ENCODE results near the gene ADCY5. TPM values are rescaled to one million over a fixed set of nuclear protein-coding genes. Genes with fewer than 3 reads are reported as not detected.

Gene ADCY5
- total RNA-seq, 2 donors from 2014 or later = not detected

- H3K9me3 Mint-ChIP-seq = no peaks in the 10 kb centered on the region
- no peaks in the 10 kb centered on the region for H3K4me1 Mint-ChIP-seq (ENCODE audit: low read depth in 2 of 2)
- peaks cover 18 to 30% of the 10 kb centered on the region in 2 donors for H3K27me3 Mint-ChIP-seq
- H3K27ac Mint-ChIP-seq = no peak overlapping the region
- DNase-seq (ENCODE audit: low spot score) (no peak), ATAC-seq (no peak)
- no peak overlapping the region for H3K4me3 Mint-ChIP-seq
- no peaks in the 10 kb centered on the region for H3K36me3 Mint-ChIP-seq
These were observed 91.6 kb downstream of the ADCY5 start for GRCh38 chr3:123357275-123357674.

GRCh38 chr3:123353850-123354233 lies 95.0 kb downstream of the ADCY5 start:
- H3K9me3 Mint-ChIP-seq = no peaks in the 10 kb centered on the region
- ATAC-seq (no peak), DNase-seq (ENCODE audit: low spot score) (no peak)
- peaks cover 23 to 41% of the 10 kb centered on the region in 2 donors for H3K27me3 Mint-ChIP-seq
- H3K4me3 Mint-ChIP-seq = no peak overlapping the region
- H3K4me1 Mint-ChIP-seq (ENCODE audit: low read depth in 2 of 2) = no peaks in the 10 kb centered on the region
- H3K27ac Mint-ChIP-seq = no peak overlapping the region
- no peaks in the 10 kb centered on the region for H3K36me3 Mint-ChIP-seq

- Mint-ChIP-seq H3K4me3 (no peak overlapping the region), H3K4me1 (ENCODE audit: low read depth in 2 of 2) (no peaks in the 10 kb centered on the region), H3K27ac (no peak overlapping the region), H3K27me3 (peaks cover 24 to 44% of the 10 kb centered on the region in 2 donors), H3K9me3 (no peaks in the 10 kb centered on the region), H3K36me3 (no peaks in the 10 kb centered on the region)
- no peak for ATAC-seq
- DNase-seq (ENCODE audit: low spot score) = peak; percentile 25
These were observed 95.6 kb downstream of the ADCY5 start for GRCh38 chr3:123353227-123353849.

GRCh38 chr3:123352134-123352554 lies 96.7 kb downstream of the ADCY5 start:
- Mint-ChIP-seq H3K27ac (no peak overlapping the region), H3K9me3 (no peaks in the 10 kb centered on the region), H3K36me3 (no peaks in the 10 kb centered on the region), H3K4me1 (ENCODE audit: low read depth in 2 of 2) (no peaks in the 10 kb centered on the region), H3K4me3 (no peak overlapping the region), H3K27me3 (peaks cover 30 to 51% of the 10 kb centered on the region in 2 donors)
- DNase-seq (ENCODE audit: low spot score) (peak; percentile 34), ATAC-seq (no peak)

- Mint-ChIP-seq H3K27ac (no peak overlapping the region), H3K4me1 (ENCODE audit: low read depth in 2 of 2) (peaks cover 0 to 1% of the 10 kb centered on the region in 2 donors), H3K36me3 (no peaks in the 10 kb centered on the region), H3K27me3 (peaks cover 32 to 51% of the 10 kb centered on the region in 2 donors), H3K4me3 (no peak overlapping the region), H3K9me3 (no peaks in the 10 kb centered on the region)
- DNase-seq (ENCODE audit: low spot score) = no peak
- ATAC-seq = peak in 1 of 2 donors; percentile 43
These were observed 97.4 kb downstream of the ADCY5 start for GRCh38 chr3:123351501-123351900.

GRCh38 chr3:123350971-123351370 lies 97.9 kb downstream of the ADCY5 start:
- Mint-ChIP-seq H3K27me3 (peaks cover 33 to 51% of the 10 kb centered on the region in 2 donors), H3K27ac (no peak overlapping the region)
- ATAC-seq = no peak

GRCh38 chr3:123349566-123350435 lies 99.1 kb downstream of the ADCY5 start:
- no peak for DNase-seq (ENCODE audit: low spot score)
- peaks cover 0 to 2% of the 10 kb centered on the region in 2 donors for H3K4me1 Mint-ChIP-seq (ENCODE audit: low read depth in 2 of 2)
- no peaks in the 10 kb centered on the region for H3K9me3 Mint-ChIP-seq
- no peak overlapping the region for H3K27ac Mint-ChIP-seq
- H3K27me3 Mint-ChIP-seq = peaks cover 33 to 42% of the 10 kb centered on the region in 2 donors
- no peaks in the 10 kb centered on the region for H3K36me3 Mint-ChIP-seq
- H3K4me3 Mint-ChIP-seq = no peak overlapping the region
- no peak for ATAC-seq

More at GRCh38 chr3:123350971-123351370, 97.9 kb downstream of the ADCY5 start:
- Mint-ChIP-seq H3K4me1 (ENCODE audit: low read depth in 2 of 2) (peaks cover 0 to 2% of the 10 kb centered on the region in 2 donors), H3K36me3 (no peaks in the 10 kb centered on the region), H3K4me3 (no peak overlapping the region), H3K9me3 (no peaks in the 10 kb centered on the region)
- DNase-seq (ENCODE audit: low spot score) = no peak

- no peak overlapping the region for H3K4me3 Mint-ChIP-seq
- H3K36me3 Mint-ChIP-seq = no peaks in the 10 kb centered on the region
- H3K27me3 Mint-ChIP-seq = peaks cover 30 to 36% of the 10 kb centered on the region in 2 donors
- H3K9me3 Mint-ChIP-seq = no peaks in the 10 kb centered on the region
- no peak overlapping the region for H3K27ac Mint-ChIP-seq
- ATAC-seq = no peak
- DNase-seq (ENCODE audit: low spot score) = no peak
- peaks cover 0 to 2% of the 10 kb centered on the region in 2 donors for H3K4me1 Mint-ChIP-seq (ENCODE audit: low read depth in 2 of 2)
These were observed 99.7 kb downstream of the ADCY5 start for GRCh38 chr3:123349201-123349535.

GRCh38 chr3:123348471-123349200 lies 100.3 kb downstream of the ADCY5 start:
- H3K4me3 Mint-ChIP-seq = no peak overlapping the region
- ATAC-seq (no peak), DNase-seq (ENCODE audit: low spot score) (no peak)
- peaks cover 0 to 2% of the 10 kb centered on the region in 2 donors for H3K4me1 Mint-ChIP-seq (ENCODE audit: low read depth in 2 of 2)
- H3K27ac Mint-ChIP-seq = no peak overlapping the region
- no peaks in the 10 kb centered on the region for H3K9me3 Mint-ChIP-seq
- peaks cover 25 to 31% of the 10 kb centered on the region in 2 donors for H3K27me3 Mint-ChIP-seq
- H3K36me3 Mint-ChIP-seq = no peaks in the 10 kb centered on the region

- Mint-ChIP-seq H3K27me3 (peaks cover 25 to 29% of the 10 kb centered on the region in 2 donors), H3K4me3 (no peak overlapping the region), H3K4me1 (ENCODE audit: low read depth in 2 of 2) (peaks cover 0 to 2% of the 10 kb centered on the region in 2 donors), H3K27ac (no peak overlapping the region), H3K36me3 (no peaks in the 10 kb centered on the region), H3K9me3 (no peaks in the 10 kb centered on the region)
- DNase-seq (ENCODE audit: low spot score) (no peak), ATAC-seq (no peak)
These were observed 101.1 kb downstream of the ADCY5 start for GRCh38 chr3:123347691-123348264.

- Mint-ChIP-seq H3K36me3 (no peaks in the 10 kb centered on the region), H3K4me1 (ENCODE audit: low read depth in 2 of 2) (peaks cover 0 to 2% of the 10 kb centered on the region in 2 donors), H3K4me3 (no peak overlapping the region), H3K9me3 (no peaks in the 10 kb centered on the region), H3K27me3 (peaks cover 25 to 29% of the 10 kb centered on the region in 2 donors), H3K27ac (no peak overlapping the region)
- ATAC-seq (no peak), DNase-seq (ENCODE audit: low spot score) (no peak)
These were observed 101.7 kb downstream of the ADCY5 start for GRCh38 chr3:123347205-123347604.

- no peak for ATAC-seq
- Mint-ChIP-seq H3K4me3 (no peak overlapping the region), H3K9me3 (no peaks in the 10 kb centered on the region), H3K27ac (no peak overlapping the region), H3K27me3 (peaks cover 25 to 29% of the 10 kb centered on the region in 2 donors), H3K36me3 (no peaks in the 10 kb centered on the region), H3K4me1 (ENCODE audit: low read depth in 2 of 2) (peaks cover 0 to 2% of the 10 kb centered on the region in 2 donors)
- DNase-seq (ENCODE audit: low spot score) = no peak
These were observed 102.9 kb downstream of the ADCY5 start for GRCh38 chr3:123346021-123346420.

GRCh38 chr3:123344907-123345594 lies 103.8 kb downstream of the ADCY5 start:
- Mint-ChIP-seq H3K27me3 (peaks cover 22 to 23% of the 10 kb centered on the region in 2 donors), H3K4me1 (ENCODE audit: low read depth in 2 of 2) (peaks cover 0 to 2% of the 10 kb centered on the region in 2 donors), H3K36me3 (no peaks in the 10 kb centered on the region), H3K4me3 (no peak overlapping the region), H3K27ac (no peak overlapping the region), H3K9me3 (no peaks in the 10 kb centered on the region)
- DNase-seq (ENCODE audit: low spot score) = no peak
- no peak for ATAC-seq
